NB4 (cell line): ENCODE results near the gene TEKTIP1.

Source experiments
- CTCF ChIP-seq: IDR thresholded peaks from one replicate; pipeline ENCODE4 v1.5.1; 2012; ENCODE audit warnings: low read depth, low read length
- MAX ChIP-seq: IDR thresholded peaks from 2 replicates; pipeline ENCODE4 v1.6.1; 2011; ENCODE audit warnings: low read depth, low read length
- MYC ChIP-seq: IDR thresholded peaks from 2 replicates; pipeline ENCODE4 v1.6.1; 2011; ENCODE audit warnings: low read depth, low read length
- POLR2A ChIP-seq: IDR thresholded peaks from 2 replicates; pipeline ENCODE4 v1.6.1; 2011; ENCODE audit warnings: mild to moderate bottlenecking; ENCODE audit not compliant: insufficient read length; ENCODE audit errors: extremely low read depth

GRCh38 chr19:3537101-3537437, 1.9 kb upstream of the TEKTIP1 start:
- TF ChIP-seq CTCF (no peak), POLR2A (no peak), MAX (no peak), MYC (no peak)
